ENCODE results near the gene KRAS.

DNA sequence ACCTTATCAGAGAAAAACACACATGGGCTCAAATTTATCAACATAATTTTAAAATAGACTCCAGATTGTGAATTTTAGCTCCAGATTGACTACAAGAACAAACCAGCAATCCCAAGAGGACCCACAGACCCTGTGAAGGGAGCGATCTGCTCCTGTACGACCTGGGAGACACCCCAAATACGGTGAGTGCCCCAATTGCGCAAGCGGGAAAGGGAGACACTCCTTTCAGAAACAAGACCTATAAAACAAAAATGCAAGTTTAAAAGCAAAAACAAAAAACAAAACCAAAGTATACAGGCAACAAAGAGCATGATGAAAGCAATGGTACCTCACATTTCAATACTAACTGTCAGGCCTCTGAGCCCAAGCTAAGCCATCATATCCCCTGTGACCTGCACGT, 87.9 kb downstream of the KRAS start:
- TF ChIP-seq, protein P1, sequence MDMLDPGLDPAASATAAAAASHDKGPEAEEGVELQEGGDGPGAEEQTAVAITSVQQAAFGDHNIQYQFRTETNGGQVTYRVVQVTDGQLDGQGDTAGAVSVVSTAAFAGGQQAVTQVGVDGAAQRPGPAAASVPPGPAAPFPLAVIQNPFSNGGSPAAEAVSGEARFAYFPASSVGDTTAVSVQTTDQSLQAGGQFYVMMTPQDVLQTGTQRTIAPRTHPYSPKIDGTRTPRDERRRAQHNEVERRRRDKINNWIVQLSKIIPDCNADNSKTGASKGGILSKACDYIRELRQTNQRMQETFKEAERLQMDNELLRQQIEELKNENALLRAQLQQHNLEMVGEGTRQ (IDR thresholded peaks at IDR 0.05; ENCODE audit: low read depth, low read length) = no peak
- TF ChIP-seq RCOR1 (IDR thresholded peaks at IDR 0.05; ENCODE audit: insufficient replicate concordance, low read length) (no peak), POLR2A (IDR thresholded peaks at IDR 0.05; ENCODE audit: low read depth, low read length) (no peak), CEBPB (IDR thresholded peaks at IDR 0.05; ENCODE audit: low read depth, low read length) (peak; percentile 52), FOS (IDR thresholded peaks at IDR 0.05; ENCODE audit: low read depth, low read length) (no peak)
- TF ChIP-seq, protein P2, sequence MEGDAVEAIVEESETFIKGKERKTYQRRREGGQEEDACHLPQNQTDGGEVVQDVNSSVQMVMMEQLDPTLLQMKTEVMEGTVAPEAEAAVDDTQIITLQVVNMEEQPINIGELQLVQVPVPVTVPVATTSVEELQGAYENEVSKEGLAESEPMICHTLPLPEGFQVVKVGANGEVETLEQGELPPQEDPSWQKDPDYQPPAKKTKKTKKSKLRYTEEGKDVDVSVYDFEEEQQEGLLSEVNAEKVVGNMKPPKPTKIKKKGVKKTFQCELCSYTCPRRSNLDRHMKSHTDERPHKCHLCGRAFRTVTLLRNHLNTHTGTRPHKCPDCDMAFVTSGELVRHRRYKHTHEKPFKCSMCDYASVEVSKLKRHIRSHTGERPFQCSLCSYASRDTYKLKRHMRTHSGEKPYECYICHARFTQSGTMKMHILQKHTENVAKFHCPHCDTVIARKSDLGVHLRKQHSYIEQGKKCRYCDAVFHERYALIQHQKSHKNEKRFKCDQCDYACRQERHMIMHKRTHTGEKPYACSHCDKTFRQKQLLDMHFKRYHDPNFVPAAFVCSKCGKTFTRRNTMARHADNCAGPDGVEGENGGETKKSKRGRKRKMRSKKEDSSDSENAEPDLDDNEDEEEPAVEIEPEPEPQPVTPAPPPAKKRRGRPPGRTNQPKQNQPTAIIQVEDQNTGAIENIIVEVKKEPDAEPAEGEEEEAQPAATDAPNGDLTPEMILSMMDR (conservative IDR thresholded peaks at IDR 0.05; ENCODE audit: low read depth, low read length) = no peak
- TF ChIP-seq, protein P3, sequence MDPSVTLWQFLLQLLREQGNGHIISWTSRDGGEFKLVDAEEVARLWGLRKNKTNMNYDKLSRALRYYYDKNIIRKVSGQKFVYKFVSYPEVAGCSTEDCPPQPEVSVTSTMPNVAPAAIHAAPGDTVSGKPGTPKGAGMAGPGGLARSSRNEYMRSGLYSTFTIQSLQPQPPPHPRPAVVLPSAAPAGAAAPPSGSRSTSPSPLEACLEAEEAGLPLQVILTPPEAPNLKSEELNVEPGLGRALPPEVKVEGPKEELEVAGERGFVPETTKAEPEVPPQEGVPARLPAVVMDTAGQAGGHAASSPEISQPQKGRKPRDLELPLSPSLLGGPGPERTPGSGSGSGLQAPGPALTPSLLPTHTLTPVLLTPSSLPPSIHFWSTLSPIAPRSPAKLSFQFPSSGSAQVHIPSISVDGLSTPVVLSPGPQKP (IDR thresholded peaks at IDR 0.05; ENCODE audit: borderline replicate concordance, low read depth, low read length) = no peak
